Suprapubic skin (tissue), 4 donors: ENCODE measurements around the gene BCKDHB.

Experiments used
- EP300 ChIP-seq: sonication (generic); formaldehyde crosslinking; IDR thresholded peaks from one replicate; pipeline ENCODE4 v1.6.1; 2017; ENCODE audit warnings: antibody characterized with exemption
- POLR2A ChIP-seq, 2 donors: fragments of 450-650 bp; IDR thresholded peaks; one replicate each; pipeline ENCODE4 v1.6.1; 2017; ENCODE audit warnings: antibody characterized with exemption in 2 of 2, mild to moderate bottlenecking in 2 of 2, moderate library complexity in 2 of 2
- POLR2AphosphoS5 ChIP-seq, 3 donors: sonication (generic); formaldehyde crosslinking; IDR thresholded peaks; one replicate each; pipeline ENCODE4 v1.6.1; 2017; ENCODE audit warnings: antibody characterized with exemption in 3 of 3
- TF ChIP-seq, protein P1 (sequence below), 2 donors: fragments of 200-600 bp in 1 of 2; fragments of 450-650 bp in 1 of 2; sonication (generic) in 1 of 2; IDR thresholded peaks; one replicate each; pipeline ENCODE4 v1.5.1; 2016 to 2019; ENCODE audit warnings: antibody characterized with exemption in 2 of 2, mild to moderate bottlenecking in 1 of 2, moderate library complexity in 1 of 2

DNA sequence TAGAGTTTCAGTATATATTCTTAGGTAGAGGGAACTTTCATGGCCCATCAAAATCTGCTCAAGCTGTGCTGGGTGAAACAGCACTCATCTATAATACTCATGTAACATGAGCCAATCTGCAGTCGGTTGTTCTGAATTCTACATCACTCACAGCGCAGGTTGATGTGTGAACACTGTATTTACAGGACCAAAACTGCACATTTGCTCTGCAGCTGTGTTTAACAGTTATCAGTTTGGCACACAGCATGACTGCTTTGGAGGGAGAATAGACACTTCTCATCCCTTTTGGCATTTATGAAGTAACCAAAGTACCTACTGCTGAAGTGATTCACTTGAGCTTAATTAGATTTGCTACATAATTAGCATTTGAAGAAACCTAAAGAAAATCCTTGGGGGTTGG, 225.1 kb downstream of the BCKDHB start:
- TF ChIP-seq EP300 (no peak), POLR2A (IDR thresholded peaks at IDR 0.05) (no peak), POLR2AphosphoS5 (IDR thresholded peaks at IDR 0.05) (no peak)
- TF ChIP-seq, protein P1, sequence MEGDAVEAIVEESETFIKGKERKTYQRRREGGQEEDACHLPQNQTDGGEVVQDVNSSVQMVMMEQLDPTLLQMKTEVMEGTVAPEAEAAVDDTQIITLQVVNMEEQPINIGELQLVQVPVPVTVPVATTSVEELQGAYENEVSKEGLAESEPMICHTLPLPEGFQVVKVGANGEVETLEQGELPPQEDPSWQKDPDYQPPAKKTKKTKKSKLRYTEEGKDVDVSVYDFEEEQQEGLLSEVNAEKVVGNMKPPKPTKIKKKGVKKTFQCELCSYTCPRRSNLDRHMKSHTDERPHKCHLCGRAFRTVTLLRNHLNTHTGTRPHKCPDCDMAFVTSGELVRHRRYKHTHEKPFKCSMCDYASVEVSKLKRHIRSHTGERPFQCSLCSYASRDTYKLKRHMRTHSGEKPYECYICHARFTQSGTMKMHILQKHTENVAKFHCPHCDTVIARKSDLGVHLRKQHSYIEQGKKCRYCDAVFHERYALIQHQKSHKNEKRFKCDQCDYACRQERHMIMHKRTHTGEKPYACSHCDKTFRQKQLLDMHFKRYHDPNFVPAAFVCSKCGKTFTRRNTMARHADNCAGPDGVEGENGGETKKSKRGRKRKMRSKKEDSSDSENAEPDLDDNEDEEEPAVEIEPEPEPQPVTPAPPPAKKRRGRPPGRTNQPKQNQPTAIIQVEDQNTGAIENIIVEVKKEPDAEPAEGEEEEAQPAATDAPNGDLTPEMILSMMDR (IDR thresholded peaks at IDR 0.05) = no peak
